ENCODE data around the gene TLE2.
"Not testable (repeated sequence)": the region's sequence is repeated elsewhere in the genome, so short reads cannot be mapped to it uniquely, and the experiment has no call there.

TLE2 gene

DNA sequence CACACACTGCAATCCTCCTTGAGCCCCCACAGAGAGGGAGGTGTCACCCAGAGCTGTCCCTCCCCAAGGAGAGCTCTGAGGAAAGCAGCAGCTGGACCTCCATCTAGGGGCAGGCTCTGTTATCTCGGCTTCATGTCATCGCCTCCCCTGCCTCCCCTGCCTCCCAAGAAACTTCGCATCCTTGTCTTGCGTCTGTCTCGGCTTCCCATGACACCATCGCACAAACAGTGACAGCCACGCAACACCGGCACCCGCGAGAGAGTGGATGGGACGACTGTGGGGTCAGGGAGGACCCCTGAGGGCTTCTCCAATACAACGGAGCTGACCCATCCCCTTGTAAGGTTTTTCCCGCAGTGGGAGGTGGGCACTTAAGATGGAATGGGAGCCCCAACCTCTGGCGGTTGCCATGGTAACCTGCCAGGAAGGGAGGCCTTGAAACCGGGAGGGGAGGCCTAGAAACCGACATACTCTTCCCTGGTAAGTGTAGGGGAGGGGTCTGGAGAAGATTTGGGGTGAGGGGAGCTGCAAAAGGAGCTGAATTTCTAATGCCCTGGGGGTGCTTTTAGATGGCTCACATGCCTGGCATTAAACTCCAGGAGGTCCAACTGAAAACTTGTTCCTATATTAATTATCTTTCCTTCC lies 16.3 kb downstream of the TLE2 start:
- H3K27ac Mint-ChIP-seq (ENCODE audit: low read depth) = no peak overlapping the region
- H3K4me1 Mint-ChIP-seq = no peaks in the 10 kb centered on the region
- no peaks in the 10 kb centered on the region for H3K27me3 Mint-ChIP-seq
- no peak overlapping the region for H3K4me3 Mint-ChIP-seq
- DNase-seq (ENCODE audit: low spot score in 2 of 2) (no peak), ATAC-seq (replicated peaks; ENCODE audit: extremely low read depth, poor library complexity, severe bottlenecking) (no peak)
- peaks cover 5% of the 10 kb centered on the region for H3K36me3 Mint-ChIP-seq (ENCODE audit: insufficient read depth)
- no peaks in the 10 kb centered on the region for H3K9me3 Mint-ChIP-seq

DNA sequence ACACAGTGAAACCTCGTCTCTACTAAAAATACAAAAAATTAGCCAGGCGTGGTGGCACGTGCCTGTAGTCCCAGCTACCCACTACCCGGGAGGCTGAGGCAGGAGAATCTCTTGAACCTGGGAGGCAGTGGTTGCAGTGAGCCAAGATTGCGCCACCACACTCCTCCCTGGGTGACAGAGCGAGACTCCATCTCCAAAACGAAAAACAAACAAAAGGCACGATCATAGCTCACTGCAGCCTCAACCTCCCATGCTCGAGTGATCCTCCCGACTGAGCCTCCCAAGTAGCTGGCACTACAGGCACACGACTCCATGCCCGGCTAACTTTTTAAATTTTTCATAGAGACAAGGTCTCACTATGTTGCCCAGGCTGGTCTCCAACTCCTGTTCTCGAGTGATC lies 17.0 kb downstream of the TLE2 start:
- not testable (repeated sequence) for H3K36me3 Mint-ChIP-seq (ENCODE audit: insufficient read depth); ATAC-seq (replicated peaks; ENCODE audit: extremely low read depth, poor library complexity, severe bottlenecking); DNase-seq (ENCODE audit: low spot score in 2 of 2); H3K27ac Mint-ChIP-seq (ENCODE audit: low read depth); H3K27me3 Mint-ChIP-seq; H3K4me3 Mint-ChIP-seq; H3K9me3 Mint-ChIP-seq; H3K4me1 Mint-ChIP-seq

DNA sequence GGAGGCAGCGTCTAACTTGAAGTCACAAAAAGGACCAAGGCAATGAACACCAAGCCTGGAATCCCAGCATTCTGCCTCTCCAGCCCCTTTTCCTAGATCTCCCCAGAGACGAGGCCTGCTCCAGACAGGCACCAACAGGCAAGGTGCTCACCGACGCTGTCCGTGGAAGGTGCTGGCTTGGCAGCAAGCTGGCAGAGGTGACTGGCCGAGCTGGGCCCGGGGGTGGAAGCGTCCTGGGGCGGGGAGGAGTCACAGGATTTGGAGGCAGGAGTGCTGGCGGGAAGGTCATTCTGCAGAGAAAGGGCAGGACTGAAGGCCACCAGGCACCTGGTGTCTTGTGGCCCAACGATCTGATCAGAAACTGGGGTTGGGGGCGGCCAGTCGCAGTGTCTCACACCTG lies 18.2 kb downstream of the TLE2 start:
- Mint-ChIP-seq H3K4me3 (no peak overlapping the region), H3K27ac (ENCODE audit: low read depth) (no peak overlapping the region), H3K9me3 (no peaks in the 10 kb centered on the region), H3K4me1 (no peaks in the 10 kb centered on the region), H3K36me3 (ENCODE audit: insufficient read depth) (peaks cover 3% of the 10 kb centered on the region), H3K27me3 (no peaks in the 10 kb centered on the region)
- no peak for ATAC-seq (replicated peaks; ENCODE audit: extremely low read depth, poor library complexity, severe bottlenecking)
- DNase-seq (ENCODE audit: low spot score in 2 of 2) = no peak

DNA sequence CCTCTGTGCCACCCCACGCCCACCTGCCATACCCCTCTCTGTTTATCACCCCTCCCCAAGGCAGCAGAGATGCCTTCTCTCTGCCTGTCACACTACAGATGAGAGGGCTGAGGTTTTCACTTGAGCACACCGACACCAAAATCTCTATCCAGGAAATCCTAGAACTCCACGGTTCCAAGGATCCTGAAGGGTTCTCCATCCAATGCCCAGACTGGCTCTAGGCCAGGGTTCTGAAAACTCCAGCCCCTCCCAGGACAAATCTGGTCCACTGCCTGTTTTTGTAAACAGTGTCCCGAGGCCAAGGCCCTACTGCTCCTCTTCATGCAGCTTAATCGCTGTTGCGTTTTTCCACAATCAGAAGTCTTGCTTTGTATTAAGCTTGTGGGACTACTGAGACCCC lies 20.1 kb downstream of the TLE2 start:
- DNase-seq (ENCODE audit: low spot score in 2 of 2) (no peak), ATAC-seq (replicated peaks; ENCODE audit: extremely low read depth, poor library complexity, severe bottlenecking) (no peak)
- Mint-ChIP-seq H3K9me3 (no peaks in the 10 kb centered on the region), H3K36me3 (ENCODE audit: insufficient read depth) (peaks cover 2% of the 10 kb centered on the region), H3K4me1 (no peaks in the 10 kb centered on the region), H3K27me3 (no peaks in the 10 kb centered on the region), H3K4me3 (no peak overlapping the region), H3K27ac (ENCODE audit: low read depth) (no peak overlapping the region)

DNA sequence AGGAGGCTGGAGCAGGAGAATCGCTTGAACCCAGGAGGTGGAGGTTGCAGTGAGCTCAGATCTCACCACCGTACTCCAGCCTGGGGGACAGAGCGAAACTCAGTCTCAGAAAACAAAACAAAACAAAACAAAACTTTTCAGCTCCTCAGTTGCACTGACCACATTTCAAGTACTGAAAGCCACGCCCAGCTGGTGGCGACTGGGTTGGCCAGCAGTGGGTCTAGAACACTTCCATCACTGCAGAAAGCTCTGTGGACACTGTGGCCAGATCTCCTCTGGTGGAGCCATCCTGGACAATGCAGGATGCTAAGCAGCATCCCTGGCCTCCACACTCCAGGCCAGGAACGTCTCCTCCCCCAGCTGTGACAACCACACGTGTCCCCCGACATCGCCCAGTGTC lies 21.1 kb downstream of the TLE2 start:
- ATAC-seq (replicated peaks; ENCODE audit: extremely low read depth, poor library complexity, severe bottlenecking) = no peak
- no peak overlapping the region for H3K4me3 Mint-ChIP-seq
- no peak for DNase-seq (ENCODE audit: low spot score in 2 of 2)
- H3K4me1 Mint-ChIP-seq = no peaks in the 10 kb centered on the region
- no peak overlapping the region for H3K27ac Mint-ChIP-seq (ENCODE audit: low read depth)
- no peaks in the 10 kb centered on the region for H3K27me3 Mint-ChIP-seq
- H3K9me3 Mint-ChIP-seq = no peaks in the 10 kb centered on the region
- peaks cover 2% of the 10 kb centered on the region for H3K36me3 Mint-ChIP-seq (ENCODE audit: insufficient read depth)

DNA sequence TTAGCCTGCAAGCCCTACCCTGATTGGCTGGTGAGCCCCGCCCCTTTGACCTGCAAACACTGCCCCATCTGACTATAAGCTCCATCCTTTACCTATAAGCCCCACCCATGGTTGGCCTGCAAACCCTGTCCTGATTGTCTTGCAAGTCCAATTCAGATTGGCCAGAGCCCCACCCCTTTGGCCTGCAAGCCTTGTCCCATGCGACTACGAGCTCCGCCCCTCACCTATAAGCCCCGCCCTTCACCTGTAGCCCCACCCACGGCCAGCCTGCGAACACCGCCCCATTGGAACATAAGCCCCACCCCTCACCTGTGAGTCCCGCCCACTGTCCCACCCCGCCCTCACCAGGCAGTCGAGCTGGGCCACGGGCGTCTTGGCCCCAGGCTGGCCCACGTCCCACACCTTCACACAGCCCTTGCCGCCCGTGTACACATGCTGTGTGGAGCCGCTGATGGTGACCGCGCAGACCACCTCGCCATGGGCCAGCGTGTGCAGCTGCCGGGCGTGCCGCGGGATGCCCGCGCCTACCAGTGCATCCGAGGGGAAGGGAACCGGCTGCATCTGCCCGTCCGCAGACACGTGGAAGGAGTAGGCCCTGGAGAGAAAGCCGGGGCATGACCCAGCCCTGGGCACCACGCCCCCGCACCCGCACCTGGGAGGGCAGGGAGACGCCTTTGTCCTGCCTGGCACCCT lies 22.9 kb downstream of the TLE2 start:
- no peak overlapping the region for H3K27ac Mint-ChIP-seq (ENCODE audit: low read depth)
- ATAC-seq (replicated peaks; ENCODE audit: extremely low read depth, poor library complexity, severe bottlenecking) = no peak
- DNase-seq (ENCODE audit: low spot score in 2 of 2) = no peak
- H3K36me3 Mint-ChIP-seq (ENCODE audit: insufficient read depth) = peaks cover 2% of the 10 kb centered on the region
- H3K4me1 Mint-ChIP-seq = no peaks in the 10 kb centered on the region
- H3K4me3 Mint-ChIP-seq = no peak overlapping the region
- no peaks in the 10 kb centered on the region for H3K9me3 Mint-ChIP-seq
- H3K27me3 Mint-ChIP-seq = no peaks in the 10 kb centered on the region

DNA sequence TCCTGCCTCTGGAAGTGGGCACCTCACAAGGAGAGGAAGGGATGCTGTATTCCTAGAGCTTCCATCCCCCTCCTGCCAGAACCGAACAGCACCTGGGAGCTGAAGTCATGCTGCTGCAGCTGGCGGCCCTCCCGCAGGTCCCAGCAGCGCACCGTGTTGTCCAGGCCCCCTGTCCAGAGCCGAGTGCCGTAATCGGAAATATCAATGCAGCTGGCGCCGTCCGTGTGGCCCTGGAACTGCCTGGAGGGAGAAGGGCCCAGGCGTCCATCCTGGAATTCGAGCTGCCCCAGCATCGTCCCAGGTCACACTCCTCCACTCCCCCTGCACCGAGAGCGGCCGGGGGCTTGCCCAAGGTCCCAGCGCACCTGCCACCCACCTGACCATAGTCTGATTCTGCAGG lies 23.7 kb downstream of the TLE2 start:
- Mint-ChIP-seq H3K4me1 (no peaks in the 10 kb centered on the region), H3K36me3 (ENCODE audit: insufficient read depth) (peaks cover 2% of the 10 kb centered on the region), H3K4me3 (no peak overlapping the region), H3K27ac (ENCODE audit: low read depth) (no peak overlapping the region), H3K27me3 (no peaks in the 10 kb centered on the region), H3K9me3 (no peaks in the 10 kb centered on the region)
- DNase-seq (ENCODE audit: low spot score in 2 of 2) = no peak
- no peak for ATAC-seq (replicated peaks; ENCODE audit: extremely low read depth, poor library complexity, severe bottlenecking)

DNA sequence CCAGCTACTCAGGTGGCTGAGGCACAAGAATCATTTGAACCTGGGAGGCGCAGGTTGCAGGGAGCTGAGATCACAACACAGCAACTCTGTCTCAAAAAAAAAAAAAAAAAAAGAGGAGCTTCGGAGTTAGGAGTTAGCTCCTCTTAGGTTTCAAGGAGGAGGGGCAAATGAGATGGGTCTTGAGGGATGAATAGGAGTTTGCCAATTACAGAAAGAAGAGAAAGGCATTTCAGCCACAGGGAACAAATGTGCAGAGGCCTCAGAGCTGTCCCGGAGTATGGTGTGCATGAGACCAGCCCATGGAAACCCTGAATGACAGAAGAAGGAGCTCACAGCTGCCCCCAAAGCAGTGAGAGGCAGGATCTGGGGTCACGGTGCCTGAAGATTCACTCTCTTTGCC lies 24.6 kb downstream of the TLE2 start:
- H3K9me3 Mint-ChIP-seq = no peaks in the 10 kb centered on the region
- no peak overlapping the region for H3K27ac Mint-ChIP-seq (ENCODE audit: low read depth)
- no peaks in the 10 kb centered on the region for H3K4me1 Mint-ChIP-seq
- H3K4me3 Mint-ChIP-seq = no peak overlapping the region
- DNase-seq (ENCODE audit: low spot score in 2 of 2) (no peak), ATAC-seq (replicated peaks; ENCODE audit: extremely low read depth, poor library complexity, severe bottlenecking) (no peak)
- peaks cover 3% of the 10 kb centered on the region for H3K36me3 Mint-ChIP-seq (ENCODE audit: insufficient read depth)
- H3K27me3 Mint-ChIP-seq = no peaks in the 10 kb centered on the region

DNA sequence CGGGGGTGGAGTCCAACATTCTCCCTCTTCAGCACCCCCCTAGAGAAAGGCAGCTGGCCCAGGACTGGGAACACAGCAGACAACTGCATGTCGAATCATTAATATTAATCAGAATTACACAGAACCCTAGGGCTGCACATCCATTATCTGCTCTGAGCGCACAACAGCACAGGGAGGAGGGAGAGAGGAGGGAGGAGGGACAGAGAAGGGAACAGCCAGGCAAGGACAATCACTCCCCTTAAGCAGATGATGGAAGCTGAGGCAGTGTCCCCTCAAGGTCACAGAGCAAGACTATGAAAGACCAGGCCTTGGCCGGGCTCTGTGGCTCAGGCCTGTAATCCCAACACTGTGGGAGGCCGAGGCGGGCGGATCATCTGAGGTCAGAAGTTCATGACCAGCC lies 26.0 kb downstream of the TLE2 start:
- Mint-ChIP-seq H3K27ac (ENCODE audit: low read depth) (no peak overlapping the region), H3K4me1 (no peaks in the 10 kb centered on the region), H3K9me3 (no peaks in the 10 kb centered on the region), H3K36me3 (ENCODE audit: insufficient read depth) (peaks cover 1% of the 10 kb centered on the region), H3K27me3 (no peaks in the 10 kb centered on the region), H3K4me3 (no peak overlapping the region)
- ATAC-seq (replicated peaks; ENCODE audit: extremely low read depth, poor library complexity, severe bottlenecking) (no peak), DNase-seq (ENCODE audit: low spot score in 2 of 2) (no peak)

DNA sequence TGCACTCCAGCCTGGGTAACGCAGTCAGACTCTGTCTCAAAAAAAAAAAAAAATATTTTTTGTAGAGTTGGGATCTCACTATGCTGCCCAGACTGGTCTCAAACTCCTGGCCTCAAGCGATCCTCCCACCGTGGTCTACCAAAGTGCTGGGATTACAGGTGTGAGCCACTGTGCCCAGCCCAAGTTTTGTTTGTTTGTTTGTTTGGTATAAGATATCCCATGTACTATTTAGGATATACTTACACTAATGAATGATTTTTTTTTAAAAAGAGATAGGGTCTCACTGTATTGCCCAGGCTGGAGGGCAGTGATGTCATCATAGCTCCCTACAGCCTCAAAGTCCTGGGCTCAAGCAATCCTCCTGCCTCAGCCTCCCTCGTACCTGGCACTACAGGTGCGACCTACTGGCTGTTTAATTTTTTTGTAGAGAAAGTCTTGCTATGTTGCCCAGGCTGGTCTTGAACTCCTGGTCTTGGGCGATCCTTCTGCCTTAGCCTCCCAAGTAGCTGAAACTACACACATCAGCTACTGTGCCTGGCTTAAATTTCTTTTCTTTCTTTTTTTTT lies 27.8 kb downstream of the TLE2 start:
- Mint-ChIP-seq H3K4me3 (no peak overlapping the region), H3K27ac (ENCODE audit: low read depth) (no peak overlapping the region), H3K36me3 (ENCODE audit: insufficient read depth) (peaks cover 1% of the 10 kb centered on the region), H3K27me3 (no peaks in the 10 kb centered on the region), H3K4me1 (no peaks in the 10 kb centered on the region), H3K9me3 (no peaks in the 10 kb centered on the region)
- DNase-seq (ENCODE audit: low spot score in 2 of 2) (no peak), ATAC-seq (replicated peaks; ENCODE audit: extremely low read depth, poor library complexity, severe bottlenecking) (no peak)

DNA sequence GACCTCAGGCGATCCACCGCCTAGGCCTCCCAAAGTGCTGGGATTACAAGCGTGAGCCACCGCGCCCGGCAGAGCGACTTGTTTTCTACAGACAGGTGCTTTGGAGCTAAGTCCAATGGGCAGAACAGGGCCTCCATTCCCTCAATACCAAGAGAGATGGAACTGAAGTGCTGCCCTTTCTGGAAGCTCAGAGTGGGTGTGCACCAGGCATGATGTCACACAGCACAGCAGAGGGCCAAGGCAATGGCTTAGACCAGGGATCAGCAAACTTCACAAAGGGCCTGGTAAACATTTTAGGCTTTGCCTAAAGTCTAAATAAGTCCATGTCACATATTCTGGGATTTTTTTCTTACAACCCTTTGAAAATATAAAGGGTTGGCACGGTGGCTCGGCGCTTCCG lies 30.4 kb downstream of the TLE2 start:
- ATAC-seq (replicated peaks; ENCODE audit: extremely low read depth, poor library complexity, severe bottlenecking) = no peak
- H3K4me1 Mint-ChIP-seq = no peaks in the 10 kb centered on the region
- no peaks in the 10 kb centered on the region for H3K27me3 Mint-ChIP-seq
- no peaks in the 10 kb centered on the region for H3K9me3 Mint-ChIP-seq
- DNase-seq (ENCODE audit: low spot score in 2 of 2) = no peak
- H3K4me3 Mint-ChIP-seq = no peak overlapping the region
- H3K27ac Mint-ChIP-seq (ENCODE audit: low read depth) = no peak overlapping the region
- H3K36me3 Mint-ChIP-seq (ENCODE audit: insufficient read depth) = peaks cover 1% of the 10 kb centered on the region

DNA sequence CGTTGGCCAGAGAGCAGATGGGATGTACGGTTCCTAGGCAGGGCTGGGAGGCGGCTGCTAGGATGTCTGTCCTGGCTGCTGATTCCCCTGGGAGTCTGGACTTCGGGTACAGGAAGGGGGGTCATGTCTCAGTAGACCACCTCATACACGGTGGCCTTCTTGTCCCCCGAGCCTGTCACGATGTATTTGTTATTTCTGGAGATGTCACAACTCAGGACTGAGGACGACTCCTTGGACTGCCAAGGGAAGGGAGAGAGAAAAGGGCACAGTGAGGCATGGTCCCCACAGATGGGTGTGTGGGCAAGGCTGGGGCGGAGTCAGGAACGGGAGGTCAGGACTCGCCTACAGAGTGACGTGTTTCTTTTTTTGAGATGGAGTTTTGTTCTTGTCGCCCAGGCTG lies 31.4 kb downstream of the TLE2 start:
- Mint-ChIP-seq H3K9me3 (no peaks in the 10 kb centered on the region), H3K36me3 (ENCODE audit: insufficient read depth) (peaks cover 1% of the 10 kb centered on the region), H3K27ac (ENCODE audit: low read depth) (no peak overlapping the region), H3K4me1 (no peaks in the 10 kb centered on the region), H3K4me3 (no peak overlapping the region), H3K27me3 (no peaks in the 10 kb centered on the region)
- ATAC-seq (replicated peaks; ENCODE audit: extremely low read depth, poor library complexity, severe bottlenecking) (no peak), DNase-seq (ENCODE audit: low spot score in 2 of 2) (no peak)

DNA sequence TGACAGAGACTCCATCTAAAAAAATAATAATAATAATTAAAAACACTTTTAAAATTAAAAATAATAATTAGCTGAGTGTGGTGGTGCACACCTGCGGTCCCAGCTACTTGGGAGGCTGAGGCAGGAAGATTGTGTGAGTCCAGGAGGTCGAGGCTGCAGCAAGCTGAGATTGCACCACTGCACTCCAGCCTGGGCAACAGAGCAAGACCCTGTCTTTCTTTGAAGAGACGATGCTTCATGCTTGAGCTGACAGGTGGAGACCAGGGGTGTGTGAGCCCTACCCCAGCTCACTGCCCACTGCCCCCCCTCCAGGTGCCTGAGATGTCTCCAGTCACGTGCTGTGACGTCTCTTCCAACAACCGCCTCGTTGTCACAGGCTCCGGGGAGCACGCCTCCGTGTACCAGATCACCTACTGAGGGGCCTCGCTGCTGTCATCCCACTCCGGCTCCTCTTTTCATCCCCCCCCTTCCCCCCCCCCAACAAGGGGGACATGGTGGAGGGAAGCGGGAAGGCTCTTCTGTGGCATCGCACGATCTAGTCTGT lies 34.4 kb downstream of the TLE2 start:
- no peak overlapping the region for H3K27ac Mint-ChIP-seq (ENCODE audit: low read depth)
- H3K9me3 Mint-ChIP-seq = no peaks in the 10 kb centered on the region
- no peaks in the 10 kb centered on the region for H3K27me3 Mint-ChIP-seq
- no peak overlapping the region for H3K4me3 Mint-ChIP-seq
- DNase-seq (ENCODE audit: low spot score in 2 of 2) = no peak
- no peaks in the 10 kb centered on the region for H3K4me1 Mint-ChIP-seq
- no peaks in the 10 kb centered on the region for H3K36me3 Mint-ChIP-seq (ENCODE audit: insufficient read depth)
- ATAC-seq (replicated peaks; ENCODE audit: extremely low read depth, poor library complexity, severe bottlenecking) = no peak
